ENCODE results near the gene LAMA2. TPM values are rescaled to one million over a fixed set of nuclear protein-coding genes. Genes with fewer than 3 reads are reported as not detected.
A peak's percentile ranks its signal among the peaks of the same experiment; 100 is the strongest.

Gene LAMA2
- total RNA-seq, 4 donors from 2014 or later = 61.5 to 154 (median 103) TPM

DNA sequence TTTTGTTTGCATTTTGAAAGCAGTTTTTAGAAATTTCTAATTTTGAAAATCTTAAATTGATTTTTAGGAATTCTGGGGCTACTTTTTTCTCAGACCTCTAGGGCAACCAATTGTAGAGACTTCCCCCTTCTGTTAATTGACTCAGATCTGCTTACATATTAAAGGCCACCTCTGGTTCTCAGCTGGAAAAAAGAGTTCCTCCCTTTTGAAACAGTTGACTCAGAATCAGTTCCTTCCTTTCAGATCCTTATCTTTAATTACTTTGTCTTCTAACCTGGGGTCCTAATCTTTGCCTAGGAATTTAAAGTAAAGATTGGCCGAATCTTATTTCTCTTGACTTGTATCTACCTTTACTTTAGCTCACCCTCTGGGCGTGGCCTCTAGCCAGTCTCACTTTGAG, 146.8 kb downstream of the LAMA2 start:
- Histone ChIP-seq H3K4me3 (no peak overlapping the region), H3K27me3 (no peaks in the 10 kb centered on the region), H3K9me3 (no peaks in the 10 kb centered on the region), H3K36me3 (no peaks in the 10 kb centered on the region), H3K27ac (peak overlapping the region in 1 of 2 donors; percentile 49), H3K4me1 (no peaks in the 10 kb centered on the region)
- intact Hi-C loops (cut with DNase I; ENCODE audit: low total_unique reads) = no loop called here
- DNase-seq = no peak
- no peak for TF ChIP-seq CTCF (IDR thresholded peaks at IDR 0.05)

- no peaks in the 10 kb centered on the region for H3K9me3 ChIP-seq
- no peak overlapping the region for H3K4me3 ChIP-seq
- peak overlapping the region in 1 of 2 donors; percentile 49 for H3K27ac ChIP-seq
- H3K27me3 ChIP-seq = no peaks in the 10 kb centered on the region
- TF ChIP-seq POLR2A (IDR thresholded peaks at IDR 0.05) (no peak), CTCF (IDR thresholded peaks at IDR 0.05) (no peak)
- no peaks in the 10 kb centered on the region for H3K36me3 ChIP-seq
- no peak for DNase-seq
- H3K4me1 ChIP-seq = no peaks in the 10 kb centered on the region
- intact Hi-C loops (cut with DNase I; ENCODE audit: low total_unique reads) = no loop called here
Observed at GRCh38 chr6:129030215-129030614, 147.3 kb downstream of the LAMA2 start.

DNA sequence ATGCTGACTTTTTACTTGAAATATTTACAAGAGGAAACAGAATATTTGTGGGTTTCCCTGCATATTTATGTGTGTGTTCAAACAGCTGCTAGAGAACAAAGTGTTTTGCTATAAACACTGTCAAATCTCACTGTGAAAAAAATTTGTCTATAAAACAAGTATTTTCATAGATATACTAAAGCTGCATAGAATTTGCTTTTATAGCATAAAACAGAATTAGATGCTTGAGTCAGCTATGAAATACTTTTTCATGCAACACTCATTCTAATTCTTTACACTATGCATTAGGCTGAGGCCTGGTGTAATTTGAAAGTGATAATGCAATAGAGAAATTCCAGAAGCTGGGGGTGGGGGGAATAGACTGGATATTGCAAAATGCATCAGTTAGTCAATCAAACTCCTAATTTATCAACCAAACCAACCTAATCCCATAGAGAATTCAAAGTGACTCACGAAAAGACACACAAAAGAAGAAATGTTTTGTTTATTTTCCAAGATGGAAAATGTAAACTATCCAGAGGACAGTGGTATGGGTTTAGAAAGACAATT, 148.2 kb downstream of the LAMA2 start:
- no peak for DNase-seq
- H3K9me3 ChIP-seq = no peaks in the 10 kb centered on the region
- H3K27me3 ChIP-seq = no peaks in the 10 kb centered on the region
- no peaks in the 10 kb centered on the region for H3K36me3 ChIP-seq
- no peak for TF ChIP-seq CTCF (IDR thresholded peaks at IDR 0.05)
- TF ChIP-seq POLR2A (IDR thresholded peaks at IDR 0.05) = no peak
- no peak overlapping the region for H3K4me3 ChIP-seq
- intact Hi-C loops (cut with DNase I; ENCODE audit: low total_unique reads) = no loop called here
- H3K27ac ChIP-seq = peak overlapping the region in 1 of 2 donors; percentile 49
- H3K4me1 ChIP-seq = no peaks in the 10 kb centered on the region

DNA sequence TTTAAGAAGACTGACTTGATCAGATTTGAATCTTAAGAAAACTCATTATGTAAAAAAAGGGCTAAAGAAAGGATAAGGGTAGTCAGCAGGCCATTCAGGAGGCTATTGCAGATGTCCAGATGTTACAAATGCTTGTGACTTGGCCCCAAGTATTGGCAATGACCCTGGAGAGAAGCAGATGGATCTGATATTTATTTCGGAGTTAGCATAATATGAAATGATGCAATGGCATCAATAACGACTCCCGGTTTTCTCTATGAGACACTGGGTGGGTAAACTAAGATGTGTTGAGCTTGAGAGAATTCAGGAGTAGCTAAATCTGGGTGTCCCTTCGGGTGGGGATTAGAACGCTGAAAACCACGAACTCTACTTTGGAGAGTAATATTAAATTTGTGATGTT, 149.7 kb downstream of the LAMA2 start:
- DNase-seq = peak; percentile 30 to 54

GRCh38 chr6:129033180-129033579, 150.2 kb downstream of the LAMA2 start:
- Histone ChIP-seq H3K4me3 (no peak overlapping the region), H3K36me3 (no peaks in the 10 kb centered on the region), H3K27me3 (no peaks in the 10 kb centered on the region), H3K4me1 (no peaks in the 10 kb centered on the region), H3K9me3 (no peaks in the 10 kb centered on the region), H3K27ac (peak overlapping the region; percentile 49)
- intact Hi-C loops (cut with DNase I; ENCODE audit: low total_unique reads) = no loop called here
- no peak for DNase-seq
- no peak for TF ChIP-seq POLR2A (IDR thresholded peaks at IDR 0.05)
- no peak for TF ChIP-seq CTCF (IDR thresholded peaks at IDR 0.05)

More for the DNA sequence above, 149.7 kb downstream of the LAMA2 start:
- H3K27ac ChIP-seq = peak overlapping the region; percentile 49
- no peaks in the 10 kb centered on the region for H3K27me3 ChIP-seq
- H3K9me3 ChIP-seq = no peaks in the 10 kb centered on the region
- TF ChIP-seq POLR2A (IDR thresholded peaks at IDR 0.05) (no peak), CTCF (IDR thresholded peaks at IDR 0.05) (no peak)
- intact Hi-C loops (cut with DNase I; ENCODE audit: low total_unique reads) = no loop called here
- H3K36me3 ChIP-seq = no peaks in the 10 kb centered on the region
- H3K4me1 ChIP-seq = no peaks in the 10 kb centered on the region
- H3K4me3 ChIP-seq = no peak overlapping the region

All from uterus (tissue), 4 donors.